Vagina (tissue), 2 donors: ENCODE data around the gene EVL.

Experiments
- CTCF ChIP-seq, 3 experiments: fragments of 450-650 bp in 2 of 3; fragments of 200-600 bp in 1 of 3; sonication (generic) in 1 of 3; IDR thresholded peaks; one replicate each; pipeline ENCODE4 v1.5.1; 2017 to 2019; ENCODE audit warnings: antibody characterized with exemption in 3 of 3, mild to moderate bottlenecking in 2 of 3, moderate library complexity in 2 of 3
- POLR2A ChIP-seq, 2 donors: fragments of 450-650 bp; IDR thresholded peaks; one replicate each; pipeline ENCODE4 v1.6.1; 2017; ENCODE audit warnings: antibody characterized with exemption in 2 of 2, mild to moderate bottlenecking in 2 of 2, moderate library complexity in 2 of 2
- POLR2AphosphoS5 ChIP-seq, 2 donors: sonication (generic); formaldehyde crosslinking; IDR thresholded peaks; one replicate each; pipeline ENCODE4 v1.9.0; 2017; ENCODE audit warnings: antibody characterized with exemption in 2 of 2, mild to moderate bottlenecking in 2 of 2, low read depth in 1 of 2; ENCODE audit not compliant: insufficient read depth in 1 of 2

DNA sequence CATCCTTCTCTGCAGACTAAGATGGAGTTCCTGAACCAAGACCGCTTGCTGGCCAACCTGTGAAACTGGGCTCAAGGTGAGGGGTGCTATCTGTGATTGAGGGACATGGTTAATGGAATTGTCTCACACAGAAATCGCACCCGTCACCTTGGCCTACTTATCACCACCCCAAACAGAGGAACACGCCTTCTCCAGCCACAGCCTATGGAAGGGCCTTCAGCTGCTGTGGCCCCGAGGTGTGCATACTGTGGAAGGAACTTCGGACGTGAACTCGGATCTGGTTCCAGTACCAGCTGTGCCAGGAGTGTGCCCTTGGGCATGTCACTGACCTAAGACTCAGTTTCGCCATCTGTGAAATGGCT, 44.4 kb downstream of the EVL start:
- TF ChIP-seq POLR2A (IDR thresholded peaks at IDR 0.05) (no peak), CTCF (IDR thresholded peaks at IDR 0.05) (no peak), POLR2AphosphoS5 (IDR thresholded peaks at IDR 0.05; ENCODE audit: insufficient read depth in 1 of 2, low read depth in 1 of 2) (no peak)
